Prostate gland (tissue), 2 donors: ENCODE results near the gene PPP1R2. TPM values are rescaled to one million over a fixed set of nuclear protein-coding genes. Genes with fewer than 3 reads are reported as not detected.

Source experiments
- DNase-seq: peaks from one replicate; pipeline ENCODE4 v3.0.0-alpha.2; 2019; ENCODE audit warnings: low spot score
- H3K27ac ChIP-seq, 2 donors: fragments of 200-600 bp; sonication (generic); 2 replicates each; pipeline ENCODE4 v1.5.1; 2017 to 2019
- H3K27me3 ChIP-seq: fragments of 200-600 bp; sonication (generic); replicated peaks from 2 replicates; pipeline ENCODE4 v1.5.1; 2019; ENCODE audit not compliant: insufficient read depth
- H3K36me3 ChIP-seq, 2 donors: fragments of 200-600 bp; sonication (generic); 1 replicate in 1 of 2; 2 replicates in 1 of 2; pipeline versions ENCODE4 v1.5.1 to v1.8.1; 2017 to 2019
- H3K4me1 ChIP-seq: fragments of 200-600 bp; sonication (generic); replicated peaks from 2 replicates; pipeline ENCODE4 v1.5.1; 2019
- H3K4me3 ChIP-seq, 2 donors: fragments of 200-600 bp; sonication (generic); 2 replicates each; pipeline ENCODE4 v1.5.1; 2017 to 2019
- H3K9me3 ChIP-seq: fragments of 200-600 bp; sonication (generic); 2 replicates; pipeline ENCODE4 v1.5.1; 2017
- CTCF ChIP-seq, 4 experiments: fragments of 200-600 bp in 2 of 4; fragments of 450-650 bp in 2 of 4; sonication (generic) in 2 of 4; IDR thresholded peaks; 1 replicate in 3 of 4; 2 replicates in 1 of 4; pipeline ENCODE4 v1.5.1; 2016 to 2019; ENCODE audit warnings: antibody characterized with exemption in 4 of 4, mild to moderate bottlenecking in 2 of 4, moderate library complexity in 2 of 4
- POLR2A ChIP-seq: fragments of 450-650 bp; IDR thresholded peaks from one replicate; pipeline ENCODE4 v1.6.1; 2016; ENCODE audit warnings: antibody characterized with exemption, mild to moderate bottlenecking
- POLR2AphosphoS5 ChIP-seq: sonication (generic); formaldehyde crosslinking; IDR thresholded peaks from one replicate; pipeline ENCODE4 v1.6.1; 2017; ENCODE audit warnings: antibody characterized with exemption
- WGBS: methylation state at CpG from one replicate; pipeline ENCODE4 v1.1.5; 2018; 5-methylcytosine and 5-hydroxymethylcytosine counted together
- intact Hi-C: fragments of 100-400 bp; cut with DNase I; formaldehyde crosslinking; loops from one replicate; pipeline ENCODE4 v1.14.2; 2022
- total RNA-seq, 2 donors: library from RNA; depleted of rRNA; stranded (reverse); fragments of >200 nt; gene quantifications; one replicate each; pipeline ENCODE4 v1.1.0, GENCODE V29; 2016

Gene PPP1R2
- total RNA-seq, 2 donors from 2014 or later = 75.8 to 119 TPM

DNA sequence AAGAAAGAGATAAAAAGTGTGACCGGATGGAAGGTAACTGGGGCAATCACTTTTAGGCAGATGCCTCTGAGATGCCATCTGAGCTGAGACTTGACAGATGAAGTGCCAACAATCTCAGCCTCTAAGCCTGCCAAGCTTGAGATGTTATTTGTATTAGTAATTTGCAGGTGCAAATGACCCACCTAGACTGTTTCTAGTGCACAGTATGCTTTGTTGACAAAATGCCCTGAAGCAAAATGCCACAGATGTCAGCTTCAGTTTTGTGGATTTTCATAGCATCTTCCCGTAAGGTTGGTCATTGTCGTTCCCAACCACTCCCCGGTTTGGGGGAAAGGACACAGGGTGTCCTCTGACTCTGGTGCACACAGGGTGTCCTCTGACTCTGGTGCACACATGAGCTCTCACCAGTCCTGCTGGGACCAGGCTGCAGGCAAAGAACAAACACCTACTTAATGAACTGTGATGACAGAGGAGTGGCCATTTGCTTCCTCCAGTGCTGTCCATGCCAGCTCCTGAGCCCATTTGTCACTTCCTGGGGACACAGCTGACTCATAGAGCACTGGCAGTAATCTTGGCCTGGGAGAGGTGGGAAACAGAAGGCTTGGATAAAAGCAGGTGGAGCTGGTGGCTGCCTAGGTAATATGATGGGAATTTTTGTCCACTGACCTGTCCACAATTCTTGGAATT is 16.7 kb upstream of the PPP1R2 start:
- intact Hi-C loops = no loop called here
- no peak for TF ChIP-seq POLR2AphosphoS5
- TF ChIP-seq POLR2A = no peak
- TF ChIP-seq CTCF (IDR thresholded peaks at IDR 0.05) = no peak
- Histone ChIP-seq H3K27ac (no peak overlapping the region), H3K4me1 (no peaks in the 10 kb centered on the region), H3K9me3 (no peaks in the 10 kb centered on the region), H3K27me3 (no peaks in the 10 kb centered on the region), H3K36me3 (no peaks in the 10 kb centered on the region), H3K4me3 (no peak overlapping the region)
- no peak for DNase-seq
- 75% methylated on average over 4 of the region's 4 CpGs for WGBS

GRCh38 chr3:195558602-195559001 is 15.5 kb upstream of the PPP1R2 start:
- H3K36me3 ChIP-seq = no peaks in the 10 kb centered on the region
- 64% methylated on average over 3 of the region's 3 CpGs for WGBS
- H3K4me3 ChIP-seq = no peak overlapping the region
- no peaks in the 10 kb centered on the region for H3K4me1 ChIP-seq
- H3K9me3 ChIP-seq = no peaks in the 10 kb centered on the region
- intact Hi-C loops = no loop called here
- TF ChIP-seq CTCF (IDR thresholded peaks at IDR 0.05) (peak in 1 of 4 experiments; percentile 34), POLR2A (no peak)
- DNase-seq = no peak
- no peak overlapping the region for H3K27ac ChIP-seq
- H3K27me3 ChIP-seq = no peaks in the 10 kb centered on the region

GRCh38 chr3:195557322-195557721 is 14.2 kb upstream of the PPP1R2 start:
- TF ChIP-seq POLR2A = no peak
- no peak for TF ChIP-seq POLR2AphosphoS5
- TF ChIP-seq CTCF (IDR thresholded peaks at IDR 0.05) = no peak
- WGBS = 77% methylated on average over 4 of the region's 4 CpGs
- no peaks in the 10 kb centered on the region for H3K4me1 ChIP-seq

GRCh38 chr3:195556390-195556789 is 13.3 kb upstream of the PPP1R2 start:
- no peak overlapping the region for H3K4me3 ChIP-seq
- DNase-seq = no peak
- H3K4me1 ChIP-seq = no peaks in the 10 kb centered on the region
- H3K27ac ChIP-seq = no peak overlapping the region
- intact Hi-C loops = no loop called here
- no peaks in the 10 kb centered on the region for H3K27me3 ChIP-seq
- 35% methylated on average over 10 of the region's 10 CpGs for WGBS
- TF ChIP-seq POLR2AphosphoS5 (no peak), POLR2A (no peak), CTCF (IDR thresholded peaks at IDR 0.05) (no peak)
- H3K9me3 ChIP-seq = no peaks in the 10 kb centered on the region
- H3K36me3 ChIP-seq = no peaks in the 10 kb centered on the region

More at GRCh38 chr3:195557322-195557721, 14.2 kb upstream of the PPP1R2 start:
- DNase-seq = no peak
- Histone ChIP-seq H3K9me3 (no peaks in the 10 kb centered on the region), H3K4me3 (no peak overlapping the region), H3K36me3 (no peaks in the 10 kb centered on the region), H3K27ac (no peak overlapping the region), H3K27me3 (no peaks in the 10 kb centered on the region)
- intact Hi-C loops = no loop called here

DNA sequence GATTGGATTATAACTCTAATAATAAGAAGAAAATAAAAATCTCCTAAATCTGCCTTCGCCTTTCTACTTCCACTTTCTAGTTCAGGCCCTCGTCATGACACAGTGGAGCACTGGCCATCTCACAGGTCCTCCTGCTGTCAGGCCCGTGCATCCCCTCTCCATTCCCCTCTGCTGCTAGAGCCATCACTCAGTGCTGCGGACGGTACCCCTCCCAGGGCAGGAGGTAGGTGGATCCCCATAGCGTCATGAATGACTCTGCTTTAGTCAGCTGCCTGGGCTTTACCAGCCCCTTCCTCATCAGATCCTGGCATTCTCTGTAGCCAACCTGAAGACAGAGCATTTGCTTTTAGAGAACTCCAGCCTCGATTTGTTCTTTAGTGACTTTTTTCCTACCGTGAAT is 12.0 kb upstream of the PPP1R2 start:
- Histone ChIP-seq H3K27me3 (no peaks in the 10 kb centered on the region), H3K4me3 (no peak overlapping the region), H3K27ac (no peak overlapping the region), H3K4me1 (no peaks in the 10 kb centered on the region), H3K9me3 (no peaks in the 10 kb centered on the region), H3K36me3 (no peaks in the 10 kb centered on the region)
- no peak for DNase-seq
- TF ChIP-seq POLR2A (no peak), POLR2AphosphoS5 (no peak), CTCF (IDR thresholded peaks at IDR 0.05) (no peak)
- 69% methylated on average over 8 of the region's 8 CpGs for WGBS
- intact Hi-C loops = no loop called here
